ENCODE data around the gene IRS2.

Gene IRS2

DNA sequence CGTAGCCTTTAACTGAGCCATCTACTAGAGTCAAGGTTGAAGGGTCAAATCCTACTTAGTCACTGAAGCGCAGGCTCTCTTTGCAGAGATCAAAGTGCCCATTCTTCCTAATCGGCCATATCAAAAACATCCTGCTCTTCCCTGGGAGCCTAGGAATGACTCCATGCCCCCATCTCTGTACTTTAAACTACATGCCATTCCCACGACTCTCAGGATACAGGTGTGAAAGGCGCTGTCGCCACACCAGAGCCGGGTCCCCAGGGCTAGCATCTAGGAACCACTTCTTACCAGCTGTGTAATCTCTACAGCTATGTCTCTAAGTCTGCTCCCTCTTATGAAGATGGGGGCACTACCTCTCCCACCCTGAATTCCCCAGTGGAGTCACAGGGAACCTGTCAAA is 22.3 kb downstream of the IRS2 start:
- FAIRE-seq (no peak), DNase-seq (ENCODE audit: insufficient read length, low spot score) (no peak)
- no peak for TF ChIP-seq SPI1 (IDR thresholded peaks at IDR 0.05; ENCODE audit: low read depth, low read length)

DNA sequence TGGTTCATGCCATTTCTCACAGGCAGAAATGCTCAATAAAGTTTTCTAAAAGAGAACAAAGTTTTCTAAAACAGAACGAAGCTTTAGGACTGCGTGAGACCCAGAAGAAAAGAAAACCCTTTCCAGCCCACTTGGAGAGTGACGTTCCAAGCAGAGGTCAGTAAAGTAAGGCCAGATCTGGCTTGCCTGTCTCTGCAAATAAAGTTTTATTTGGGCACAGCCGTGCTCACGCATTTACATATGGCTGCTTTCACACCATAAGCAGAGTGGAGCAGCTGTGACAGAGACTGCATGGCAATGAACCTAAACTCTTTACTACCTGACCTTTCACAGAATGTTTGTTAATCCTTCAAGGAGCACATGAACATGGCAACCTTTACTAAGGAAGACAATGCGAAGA is 23.6 kb downstream of the IRS2 start:
- DNase-seq (ENCODE audit: insufficient read length, low spot score) = no peak
- TF ChIP-seq POLR2AphosphoS5 (IDR thresholded peaks at IDR 0.05; ENCODE audit: low read depth, low read length) (no peak), PAX5 (IDR thresholded peaks at IDR 0.05; ENCODE audit: insufficient read depth, low read length, severe bottlenecking) (no peak), TAF1 (IDR thresholded peaks at IDR 0.05; ENCODE audit: low read depth, low read length) (no peak), POU2F2 (IDR thresholded peaks at IDR 0.05; ENCODE audit: low read depth, low read length) (no peak), POLR2A (IDR thresholded peaks at IDR 0.05; ENCODE audit: low read depth, low read length) (no peak), SPI1 (IDR thresholded peaks at IDR 0.05; ENCODE audit: low read depth, low read length) (no peak)
- no peak for FAIRE-seq

DNA sequence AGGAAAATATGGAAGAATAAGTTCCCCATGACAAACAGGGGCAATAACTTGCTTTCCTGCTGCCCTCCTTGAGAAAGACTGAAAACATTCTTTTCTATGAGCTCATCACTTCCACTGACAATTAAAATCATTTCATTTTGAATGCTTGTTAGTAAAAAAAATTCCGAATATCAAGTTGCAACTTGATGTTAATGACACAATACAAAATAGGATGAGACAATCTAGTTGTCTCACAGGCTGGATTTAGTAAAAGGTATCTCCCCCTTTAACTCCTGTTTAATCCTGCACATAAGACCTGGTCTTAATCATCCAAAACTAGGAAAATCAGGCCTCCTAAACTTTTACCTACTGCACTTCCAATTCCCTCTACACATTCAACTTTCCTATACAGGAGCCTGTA is 24.7 kb downstream of the IRS2 start:
- no peak for FAIRE-seq
- no peak for DNase-seq (ENCODE audit: insufficient read length, low spot score)
- TF ChIP-seq POLR2A (IDR thresholded peaks at IDR 0.05; ENCODE audit: low read depth, low read length) (no peak), SPI1 (IDR thresholded peaks at IDR 0.05; ENCODE audit: low read depth, low read length) (no peak), TAF1 (IDR thresholded peaks at IDR 0.05; ENCODE audit: low read depth, low read length) (no peak), POU2F2 (IDR thresholded peaks at IDR 0.05; ENCODE audit: low read depth, low read length) (no peak), PAX5 (IDR thresholded peaks at IDR 0.05; ENCODE audit: insufficient read depth, low read length, severe bottlenecking) (no peak), POLR2AphosphoS5 (IDR thresholded peaks at IDR 0.05; ENCODE audit: low read depth, low read length) (no peak)

DNA sequence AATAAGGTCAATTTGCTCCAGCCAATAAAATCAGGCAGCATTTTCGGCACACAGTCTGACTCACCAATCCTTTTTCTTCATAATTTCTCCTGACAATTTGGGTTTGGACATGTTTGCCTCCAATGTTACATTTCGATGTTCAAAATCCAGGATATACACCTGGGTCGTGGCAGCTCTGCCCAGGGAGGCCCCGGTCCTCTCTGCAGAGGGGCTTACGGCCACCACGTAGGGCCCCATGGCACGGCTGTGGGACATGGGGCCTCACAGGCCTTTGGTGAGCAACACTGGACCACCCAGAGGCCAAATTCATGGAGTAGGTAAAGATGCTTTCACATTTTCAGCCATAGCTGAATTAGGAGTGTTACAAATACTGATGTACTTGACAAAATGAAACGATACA is 25.4 kb downstream of the IRS2 start:
- TF ChIP-seq TAF1 (IDR thresholded peaks at IDR 0.05; ENCODE audit: low read depth, low read length) (no peak), PAX5 (IDR thresholded peaks at IDR 0.05; ENCODE audit: insufficient read depth, low read length, severe bottlenecking) (no peak), SPI1 (IDR thresholded peaks at IDR 0.05; ENCODE audit: low read depth, low read length) (no peak), POLR2A (IDR thresholded peaks at IDR 0.05; ENCODE audit: low read depth, low read length) (no peak), POU2F2 (IDR thresholded peaks at IDR 0.05; ENCODE audit: low read depth, low read length) (no peak)
- no peak for FAIRE-seq
- DNase-seq (ENCODE audit: insufficient read length, low spot score) = no peak

DNA sequence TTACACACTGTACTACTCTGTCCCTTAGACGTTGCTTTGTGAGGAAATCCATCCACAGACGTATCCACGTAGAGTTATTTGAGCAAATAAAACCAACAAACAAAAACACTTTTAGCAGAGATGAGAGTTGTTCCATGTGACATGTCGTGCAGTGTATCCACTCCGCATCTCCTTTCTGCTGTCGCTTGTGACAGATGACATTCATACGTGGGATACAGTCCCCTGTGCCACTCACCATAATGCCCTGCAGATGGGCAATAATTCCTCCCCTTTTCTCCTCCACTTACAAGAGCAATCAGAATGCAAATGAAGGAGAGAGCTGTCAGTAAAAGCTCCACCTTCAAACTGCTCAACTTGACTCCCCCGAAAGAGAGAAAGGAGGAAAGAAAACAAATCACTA is 26.0 kb downstream of the IRS2 start:
- FAIRE-seq = no peak
- DNase-seq (ENCODE audit: insufficient read length, low spot score) = no peak
- TF ChIP-seq PAX5 (IDR thresholded peaks at IDR 0.05; ENCODE audit: insufficient read depth, low read length, severe bottlenecking) (no peak), POLR2A (IDR thresholded peaks at IDR 0.05; ENCODE audit: low read depth, low read length) (no peak), SPI1 (IDR thresholded peaks at IDR 0.05; ENCODE audit: low read depth, low read length) (no peak), POLR2AphosphoS5 (IDR thresholded peaks at IDR 0.05; ENCODE audit: low read depth, low read length) (no peak), POU2F2 (IDR thresholded peaks at IDR 0.05; ENCODE audit: low read depth, low read length) (no peak), TAF1 (IDR thresholded peaks at IDR 0.05; ENCODE audit: low read depth, low read length) (no peak)

DNA sequence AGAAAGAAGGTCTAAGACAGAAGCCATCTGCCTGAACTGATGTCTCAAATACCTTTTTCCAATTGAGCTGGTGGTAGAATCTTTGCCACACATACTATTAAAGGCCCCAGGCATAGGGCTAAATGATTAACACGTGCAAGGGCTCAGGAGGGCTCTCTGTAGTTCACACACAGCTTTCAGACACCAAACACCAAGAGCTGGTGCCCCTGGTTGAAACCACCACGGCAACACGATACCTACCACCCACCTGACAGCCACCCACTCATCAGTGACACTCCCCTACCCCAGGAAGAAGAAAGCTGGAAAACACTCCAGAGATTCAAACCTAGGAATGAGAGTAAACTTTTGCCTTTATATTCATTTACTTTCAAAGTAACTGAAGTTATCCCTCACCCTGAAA is 26.8 kb downstream of the IRS2 start:
- FAIRE-seq = no peak
- no peak for TF ChIP-seq SPI1 (IDR thresholded peaks at IDR 0.05; ENCODE audit: low read depth, low read length)
- TF ChIP-seq POLR2AphosphoS5 (IDR thresholded peaks at IDR 0.05; ENCODE audit: low read depth, low read length) = no peak
- TF ChIP-seq PAX5 (IDR thresholded peaks at IDR 0.05; ENCODE audit: insufficient read depth, low read length, severe bottlenecking) = no peak
- no peak for TF ChIP-seq POLR2A (IDR thresholded peaks at IDR 0.05; ENCODE audit: low read depth, low read length)
- TF ChIP-seq POU2F2 (IDR thresholded peaks at IDR 0.05; ENCODE audit: low read depth, low read length) = no peak
- no peak for TF ChIP-seq TAF1 (IDR thresholded peaks at IDR 0.05; ENCODE audit: low read depth, low read length)
- no peak for DNase-seq (ENCODE audit: insufficient read length, low spot score)

DNA sequence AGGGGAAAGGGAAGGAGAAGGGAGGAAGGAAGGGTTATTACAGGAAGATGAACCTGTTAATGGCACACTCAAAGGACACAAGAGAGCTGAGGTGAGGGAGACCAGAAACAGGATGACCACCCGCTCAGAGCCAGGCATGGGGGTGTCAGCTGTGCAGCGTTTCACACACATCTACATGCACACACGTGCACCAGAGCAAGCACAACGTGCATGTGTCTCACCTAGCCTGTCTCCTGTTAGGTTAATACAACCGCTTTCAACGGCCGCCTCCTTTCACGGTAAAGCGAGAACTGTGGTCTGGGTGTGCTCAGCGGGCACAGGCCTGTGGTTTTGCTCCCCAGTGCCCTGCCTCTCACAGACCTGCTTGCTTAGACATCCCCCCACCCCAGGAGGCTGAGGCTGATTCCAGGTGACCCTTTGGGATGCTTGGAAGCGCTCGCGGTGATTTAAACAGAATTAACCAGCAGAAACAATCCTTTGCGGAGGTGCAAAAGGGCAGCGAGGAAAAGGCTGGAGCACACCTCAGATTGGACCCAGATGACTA is 27.4 kb downstream of the IRS2 start:
- FAIRE-seq (no peak), DNase-seq (ENCODE audit: insufficient read length, low spot score) (no peak)
- TF ChIP-seq POU2F2 (IDR thresholded peaks at IDR 0.05; ENCODE audit: low read depth, low read length) (no peak), SPI1 (IDR thresholded peaks at IDR 0.05; ENCODE audit: low read depth, low read length) (no peak), POLR2AphosphoS5 (IDR thresholded peaks at IDR 0.05; ENCODE audit: low read depth, low read length) (no peak), TAF1 (IDR thresholded peaks at IDR 0.05; ENCODE audit: low read depth, low read length) (no peak), POLR2A (IDR thresholded peaks at IDR 0.05; ENCODE audit: low read depth, low read length) (no peak), PAX5 (IDR thresholded peaks at IDR 0.05; ENCODE audit: insufficient read depth, low read length, severe bottlenecking) (no peak)

DNA sequence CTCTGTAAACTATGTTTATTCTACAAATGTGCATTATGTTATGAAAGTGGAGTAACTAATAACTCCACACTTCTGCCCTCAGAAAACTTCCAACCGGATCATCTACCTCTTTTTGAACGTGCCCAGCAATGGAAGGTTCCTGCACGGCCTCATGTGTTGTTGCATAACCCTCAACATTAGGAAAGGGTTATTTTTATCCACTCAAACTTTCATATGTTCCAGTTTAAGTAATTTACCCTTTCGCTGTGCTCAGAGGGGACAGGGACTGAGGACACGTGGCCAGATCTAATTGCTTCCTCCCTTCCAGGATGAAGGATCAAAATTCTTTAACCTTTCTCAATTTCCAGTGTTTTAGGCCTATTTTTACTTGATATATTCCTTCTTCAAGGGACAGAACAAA is 29.6 kb downstream of the IRS2 start:
- no peak for TF ChIP-seq POLR2A (IDR thresholded peaks at IDR 0.05; ENCODE audit: low read depth, low read length)
- no peak for TF ChIP-seq POLR2AphosphoS5 (IDR thresholded peaks at IDR 0.05; ENCODE audit: low read depth, low read length)
- no peak for TF ChIP-seq PAX5 (IDR thresholded peaks at IDR 0.05; ENCODE audit: insufficient read depth, low read length, severe bottlenecking)
- no peak for TF ChIP-seq POU2F2 (IDR thresholded peaks at IDR 0.05; ENCODE audit: low read depth, low read length)
- TF ChIP-seq SPI1 (IDR thresholded peaks at IDR 0.05; ENCODE audit: low read depth, low read length) = no peak
- no peak for TF ChIP-seq TAF1 (IDR thresholded peaks at IDR 0.05; ENCODE audit: low read depth, low read length)
- FAIRE-seq (no peak), DNase-seq (ENCODE audit: insufficient read length, low spot score) (no peak)

DNA sequence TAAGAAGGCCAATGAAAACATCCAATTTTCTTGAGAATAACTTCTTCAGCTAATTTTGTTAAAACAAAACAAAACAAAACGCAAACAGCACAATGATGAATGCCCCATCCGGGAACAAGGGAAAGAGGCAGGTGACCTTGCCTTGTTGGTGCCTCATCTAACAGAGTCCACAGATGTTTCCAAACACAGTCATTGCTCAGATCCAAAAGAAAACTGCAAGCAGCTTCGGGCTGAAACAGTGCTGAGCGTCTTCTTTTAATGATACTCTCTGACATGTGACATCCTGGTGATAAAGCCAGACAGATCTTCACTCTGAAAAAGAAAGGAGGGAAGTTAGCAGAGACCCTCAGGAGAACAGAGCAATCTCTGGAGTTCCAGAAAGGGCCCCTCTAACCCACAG is 30.4 kb downstream of the IRS2 start:
- no peak for FAIRE-seq

DNA sequence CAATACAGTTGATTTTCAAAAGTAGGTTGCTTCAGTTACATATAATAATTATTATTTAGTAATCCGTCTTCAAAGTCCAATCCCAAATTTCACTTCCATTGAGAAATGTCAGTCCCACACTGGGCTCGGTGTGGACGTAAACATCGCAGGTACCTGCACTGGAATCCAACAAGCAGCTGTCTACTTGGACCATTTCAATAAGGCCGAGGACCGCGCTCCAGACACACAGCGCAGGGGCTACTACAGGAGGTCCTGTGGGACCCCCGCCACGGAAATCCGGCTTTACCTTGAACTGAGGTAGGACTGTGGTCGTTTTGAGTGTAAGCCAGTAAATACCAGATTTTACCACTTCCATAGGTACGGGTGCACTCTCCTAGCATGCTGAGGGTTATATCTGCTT is 30.8 kb downstream of the IRS2 start:
- TF ChIP-seq TAF1 (IDR thresholded peaks at IDR 0.05; ENCODE audit: low read depth, low read length) = no peak
- TF ChIP-seq POLR2A (IDR thresholded peaks at IDR 0.05; ENCODE audit: low read depth, low read length) = no peak
- no peak for TF ChIP-seq POLR2AphosphoS5 (IDR thresholded peaks at IDR 0.05; ENCODE audit: low read depth, low read length)
- no peak for TF ChIP-seq PAX5 (IDR thresholded peaks at IDR 0.05; ENCODE audit: insufficient read depth, low read length, severe bottlenecking)
- TF ChIP-seq POU2F2 (IDR thresholded peaks at IDR 0.05; ENCODE audit: low read depth, low read length) = no peak
- FAIRE-seq (no peak), DNase-seq (ENCODE audit: insufficient read length, low spot score) (no peak)

More for the DNA sequence above, 30.4 kb downstream of the IRS2 start:
- TF ChIP-seq POLR2A (IDR thresholded peaks at IDR 0.05; ENCODE audit: low read depth, low read length) (no peak), POLR2AphosphoS5 (IDR thresholded peaks at IDR 0.05; ENCODE audit: low read depth, low read length) (no peak), PAX5 (IDR thresholded peaks at IDR 0.05; ENCODE audit: insufficient read depth, low read length, severe bottlenecking) (no peak), POU2F2 (IDR thresholded peaks at IDR 0.05; ENCODE audit: low read depth, low read length) (no peak), TAF1 (IDR thresholded peaks at IDR 0.05; ENCODE audit: low read depth, low read length) (no peak), SPI1 (IDR thresholded peaks at IDR 0.05; ENCODE audit: low read depth, low read length) (no peak)
- DNase-seq (ENCODE audit: insufficient read length, low spot score) = no peak
